HG02759 (cell line): ENCODE measurements around the gene SAXO1.
"Not testable (repeated sequence)": the region's sequence is repeated elsewhere in the genome, so short reads cannot be mapped to it uniquely, and the experiment has no call there.

Experiments
- ATAC-seq: cut with Tn5 transposase; IDR thresholded peaks from one replicate; pipeline ENCODE4 v1.9.1; 2021; ENCODE audit warnings: mild to moderate bottlenecking, moderate library complexity; ENCODE audit not compliant: unreplicated experiment

Gene SAXO1

DNA sequence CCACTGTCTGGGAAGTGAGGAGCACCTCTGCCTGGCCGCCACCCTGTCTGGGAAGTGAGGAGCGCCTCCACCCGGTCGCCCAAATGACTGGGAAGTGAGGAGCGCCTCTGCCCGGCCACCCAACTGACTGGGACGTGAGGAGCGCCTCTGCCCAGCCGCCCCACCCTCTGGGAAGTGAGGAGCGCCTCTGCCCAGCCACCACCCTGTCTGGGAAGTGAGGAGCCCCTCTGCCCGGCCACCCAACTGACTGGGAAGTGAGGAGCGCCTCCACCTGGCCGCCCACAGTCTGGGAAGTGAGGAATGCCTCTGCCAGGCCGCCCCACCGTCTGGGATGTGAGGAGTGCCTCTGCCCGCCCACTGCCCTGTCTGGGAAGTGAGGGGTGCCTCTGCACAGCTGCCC, 32.9 kb downstream of the SAXO1 start:
- ATAC-seq = no peak

DNA sequence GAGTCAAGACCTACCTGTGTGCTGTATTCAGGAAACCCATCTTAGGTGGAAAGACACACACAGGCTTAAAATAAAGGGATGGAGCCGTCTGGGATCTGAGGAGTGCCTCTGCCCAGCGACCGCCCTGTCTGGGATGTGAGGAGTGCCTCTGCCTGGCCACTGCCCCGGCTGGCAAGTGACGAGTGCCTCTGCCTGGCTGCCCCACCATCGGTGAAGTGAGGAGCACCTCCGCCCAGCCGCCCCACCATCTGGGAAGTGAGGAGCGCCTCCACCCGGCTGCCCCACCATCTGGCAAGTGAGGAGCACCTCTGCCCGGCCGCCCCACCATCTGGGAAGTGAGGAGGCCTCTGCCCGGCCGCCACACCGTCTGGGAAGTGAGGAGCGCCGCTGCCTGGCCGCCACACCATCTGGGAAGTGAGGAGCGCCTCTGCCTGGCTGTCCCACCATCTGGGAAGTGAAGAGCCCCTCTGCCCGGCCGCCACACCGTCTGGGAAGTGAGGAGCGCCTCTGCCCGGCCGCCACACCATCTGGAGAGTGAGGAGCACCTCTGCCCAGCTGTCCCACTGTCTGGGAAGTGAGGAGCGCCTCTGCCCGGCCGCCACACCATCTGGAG, 33.7 kb downstream of the SAXO1 start:
- no peak for ATAC-seq

GRCh38 chr9:18997151-18997550, 35.9 kb downstream of the SAXO1 start:
- ATAC-seq = no peak

DNA sequence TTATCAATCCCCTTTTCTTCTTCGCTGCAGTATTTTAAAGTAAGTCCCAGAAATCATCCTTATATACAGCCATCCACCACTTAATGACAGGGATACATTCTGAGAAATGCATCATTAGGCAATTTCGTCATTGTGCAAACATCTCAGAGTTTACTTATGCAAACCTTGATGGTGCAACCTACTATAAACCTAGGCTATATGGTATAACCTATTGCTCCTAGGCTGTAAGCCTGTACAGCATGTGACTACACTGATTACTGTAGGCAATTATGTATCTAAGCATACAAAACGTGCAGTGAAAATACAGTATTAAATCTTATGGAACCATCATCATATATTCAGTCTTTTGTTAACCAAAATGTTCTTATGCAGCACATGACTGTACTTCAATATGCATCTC, 36.8 kb downstream of the SAXO1 start:
- no peak for ATAC-seq

GRCh38 chr9:18994263-18994916, 38.6 kb downstream of the SAXO1 start:
- ATAC-seq = no peak

DNA sequence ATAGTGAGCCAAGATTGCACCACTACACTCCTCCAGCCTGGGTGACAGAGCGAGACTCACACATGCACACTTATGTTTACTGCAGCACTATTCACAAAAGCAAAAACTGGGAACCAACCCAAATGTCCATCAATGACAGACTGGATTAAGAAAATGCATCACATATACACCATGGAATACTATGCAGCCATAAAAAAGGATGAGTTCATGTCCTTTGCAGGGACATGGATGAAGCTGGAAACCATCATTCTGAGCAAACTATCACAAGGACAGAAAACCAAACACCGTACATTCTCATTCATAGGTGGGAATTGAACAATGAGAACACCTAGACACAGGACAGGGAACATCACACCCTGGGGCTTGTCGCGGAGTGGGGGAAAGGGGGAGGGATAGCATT, 41.8 kb downstream of the SAXO1 start:
- not testable (repeated sequence) for ATAC-seq

GRCh38 chr9:18990494-18990893, 42.5 kb downstream of the SAXO1 start:
- no peak for ATAC-seq

- ATAC-seq = no peak
Measured at GRCh38 chr9:18989865-18990264, 43.1 kb downstream of the SAXO1 start.

DNA sequence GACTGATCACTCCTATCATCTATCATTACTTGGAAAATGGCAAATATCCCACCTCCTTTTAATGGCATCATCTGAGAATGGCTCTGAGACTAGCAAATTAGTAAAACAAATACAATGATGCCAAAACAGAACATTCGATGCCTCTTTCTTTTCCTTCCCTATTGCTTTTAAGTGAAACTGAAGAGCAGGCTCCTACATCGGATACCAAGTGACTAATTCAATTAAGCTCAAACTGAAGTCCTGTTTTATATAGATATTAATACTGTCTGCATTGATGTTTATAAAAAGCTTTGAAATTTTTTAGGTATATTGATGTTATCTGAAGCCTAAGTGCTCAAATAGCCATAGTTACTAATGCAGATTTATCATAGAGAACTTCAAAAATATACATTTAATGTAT, 43.9 kb downstream of the SAXO1 start:
- ATAC-seq = no peak

GRCh38 chr9:18988003-18988402, 45.0 kb downstream of the SAXO1 start:
- no peak for ATAC-seq

DNA sequence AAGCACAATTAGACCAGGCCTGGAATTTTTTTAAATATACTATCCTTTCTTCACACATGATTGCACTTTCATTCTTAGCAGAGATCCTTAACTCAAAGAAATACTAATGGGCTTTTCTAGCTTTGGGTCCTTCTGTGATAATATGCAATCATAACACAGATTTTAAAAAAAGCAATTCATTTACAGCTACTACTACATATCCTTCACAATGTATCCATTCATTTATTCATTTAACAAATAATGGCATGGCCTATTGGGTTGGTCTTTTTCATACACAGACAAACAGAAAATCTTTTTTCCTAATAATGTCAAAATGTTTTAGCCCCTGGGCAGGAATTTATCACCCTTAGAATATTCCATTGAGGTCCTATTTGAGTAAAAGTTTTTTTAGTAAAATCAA, 47.0 kb downstream of the SAXO1 start:
- no peak for ATAC-seq

- ATAC-seq = no peak
Measured at GRCh38 chr9:18985464-18985951, 47.5 kb downstream of the SAXO1 start.

- no peak for ATAC-seq
Measured at GRCh38 chr9:18982262-18982620, 50.8 kb downstream of the SAXO1 start.

GRCh38 chr9:18981476-18982261, 51.3 kb downstream of the SAXO1 start:
- no peak for ATAC-seq

DNA sequence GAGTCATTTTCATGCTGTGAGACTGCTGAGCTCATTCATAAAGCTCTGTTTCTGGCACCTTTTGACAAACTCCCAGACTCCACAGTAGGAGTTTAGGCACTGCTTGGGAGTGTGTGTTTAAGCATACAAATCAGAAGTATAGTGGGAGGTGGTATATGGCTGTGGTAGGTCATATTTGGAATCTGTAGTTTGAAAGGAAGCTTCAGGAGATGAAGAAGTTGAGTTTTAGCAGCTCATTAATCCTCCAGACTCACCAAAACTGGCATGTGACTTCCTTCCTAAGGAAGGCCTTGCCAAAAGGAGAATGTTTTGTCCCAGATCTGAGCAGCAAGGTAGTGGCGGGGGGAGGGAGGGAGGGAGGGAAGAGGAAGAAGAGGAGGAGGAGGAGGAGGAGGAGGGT, 52.8 kb downstream of the SAXO1 start:
- no peak for ATAC-seq

GRCh38 chr9:18979367-18979766, 53.6 kb downstream of the SAXO1 start:
- no peak for ATAC-seq

- ATAC-seq = no peak
Measured at GRCh38 chr9:18978188-18978587, 54.8 kb downstream of the SAXO1 start.

DNA sequence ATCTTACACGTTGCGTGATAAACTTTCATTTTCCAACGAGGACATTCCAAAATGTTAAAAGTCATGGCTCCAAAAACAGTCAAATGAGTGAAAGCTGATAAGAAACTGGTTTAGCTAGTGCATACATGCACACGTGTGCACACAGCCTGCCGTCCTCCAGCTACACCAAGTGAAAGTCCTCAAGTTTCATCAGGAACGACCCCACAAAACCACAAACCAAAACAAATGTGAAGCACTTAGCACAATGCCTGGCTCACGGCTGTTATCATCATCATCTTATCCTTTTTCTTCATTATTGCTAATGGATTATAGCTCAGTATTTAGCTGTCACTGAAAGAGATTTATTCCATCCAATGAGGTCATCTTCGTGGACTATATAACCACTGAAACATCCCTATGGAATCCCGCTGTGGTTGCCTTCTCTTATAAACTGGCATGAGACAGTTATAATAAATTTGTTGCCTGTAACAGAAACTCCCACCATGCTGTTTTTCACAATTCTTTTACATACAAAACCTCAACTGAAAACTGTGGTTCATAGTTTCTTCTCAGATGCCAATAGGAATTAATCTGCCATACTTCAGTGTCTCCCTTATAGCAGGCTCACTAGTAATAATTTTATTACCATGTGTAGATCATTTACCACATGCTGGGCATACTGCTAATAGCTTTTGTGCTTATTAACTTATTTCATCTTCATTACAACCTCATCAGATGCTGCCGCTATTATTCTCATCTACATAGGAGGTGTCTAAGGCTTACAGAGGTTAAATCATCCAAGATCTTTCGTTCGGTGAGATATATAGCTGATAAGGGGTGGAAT, 56.1 kb downstream of the SAXO1 start:
- ATAC-seq = no peak

- ATAC-seq = no peak
Measured at GRCh38 chr9:18976221-18976708, 56.7 kb downstream of the SAXO1 start.

- no peak for ATAC-seq
Measured at GRCh38 chr9:18973348-18973747, 59.7 kb downstream of the SAXO1 start.

DNA sequence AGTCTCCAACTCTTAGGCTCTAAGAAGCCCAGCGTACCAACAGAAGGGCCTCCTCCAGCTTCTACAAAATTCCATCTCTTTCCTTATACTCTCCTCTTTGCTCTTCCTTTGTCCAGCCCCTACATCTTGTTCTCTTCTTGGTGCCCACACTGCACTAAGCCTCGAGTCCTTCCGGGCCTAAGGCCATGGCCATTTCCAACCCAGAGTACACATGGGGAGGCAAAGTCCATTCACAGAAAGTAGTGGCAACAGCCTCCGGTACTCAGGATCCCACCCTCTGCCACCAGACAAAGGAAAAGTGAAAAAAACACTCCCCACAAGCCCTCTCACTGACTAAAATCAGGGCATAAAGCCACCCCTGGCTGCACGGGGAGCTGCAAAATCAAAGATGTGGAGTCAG, 60.3 kb downstream of the SAXO1 start:
- ATAC-seq = no peak
